Measurements from ENCODE around the gene CISD3. TPM values are rescaled to one million over a fixed set of nuclear protein-coding genes. Genes with fewer than 3 reads are reported as not detected.

CISD3 gene
- total and polyA plus RNA-seq, 2 of the 4 experiments (the other 2 are of a cell fraction) = 1.3 to 14.1 TPM

GRCh38 chr17:38697061-38697820 is 32.9 kb upstream of the CISD3 start:
- in situ Hi-C loops (cut with MboI; ENCODE audit: low sequenced_read_pairs) (no loop called here), dilution Hi-C loops (cut with HindIII; ENCODE audit: low sequenced_read_pairs, unreplicated experiment) (no loop called here), intact Hi-C loops (cut with micrococcal nuclease) (no loop called here)
- H3K9me1 ChIP-seq (ENCODE audit: insufficient read depth, low read length) = peaks cover 15% of the 10 kb centered on the region
- H3K4ac ChIP-seq (ENCODE audit: low read depth, low read length) = no peak overlapping the region
- H3K79me1 ChIP-seq (ENCODE audit: low read depth in 1 of 2, low read length in 2 of 2) = 0 out of 4 replicates have a peak, but pooled peaks cover 0 to 6% of the 10 kb centered on the region in 2 experiments
- H4K8ac ChIP-seq (ENCODE audit: low read depth in 2 of 2, low read length in 2 of 2) = no peak overlapping the region
- TF ChIP-seq CEBPB (IDR thresholded peaks at IDR 0.05; ENCODE audit: low read depth, low read length) (no peak), FOS (IDR thresholded peaks at IDR 0.05; ENCODE audit: low read depth, low read length) (no peak)
- TF ChIP-seq, protein P1, sequence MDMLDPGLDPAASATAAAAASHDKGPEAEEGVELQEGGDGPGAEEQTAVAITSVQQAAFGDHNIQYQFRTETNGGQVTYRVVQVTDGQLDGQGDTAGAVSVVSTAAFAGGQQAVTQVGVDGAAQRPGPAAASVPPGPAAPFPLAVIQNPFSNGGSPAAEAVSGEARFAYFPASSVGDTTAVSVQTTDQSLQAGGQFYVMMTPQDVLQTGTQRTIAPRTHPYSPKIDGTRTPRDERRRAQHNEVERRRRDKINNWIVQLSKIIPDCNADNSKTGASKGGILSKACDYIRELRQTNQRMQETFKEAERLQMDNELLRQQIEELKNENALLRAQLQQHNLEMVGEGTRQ (IDR thresholded peaks at IDR 0.05; ENCODE audit: low read depth, low read length) = no peak
- H2AK5ac ChIP-seq (ENCODE audit: low read depth, low read length) = no peak overlapping the region
- H3K18ac ChIP-seq (ENCODE audit: low read depth, low read length) = no peak overlapping the region
- no peak overlapping the region for H2AFZ ChIP-seq (replicated peaks; ENCODE audit: low read length, poor library complexity)
- no peak overlapping the region for H3K23ac ChIP-seq (ENCODE audit: low read depth, low read length)
- H2BK120ac ChIP-seq (ENCODE audit: low read depth, low read length) = no peak overlapping the region
- H2BK5ac ChIP-seq (ENCODE audit: low read depth, low read length, poor library complexity, severe bottlenecking) = no peak overlapping the region
- H4K5ac ChIP-seq (ENCODE audit: low read depth, low read length) = no peak overlapping the region
- H2BK15ac ChIP-seq (ENCODE audit: low read depth, low read length) = no peak overlapping the region
- no peak overlapping the region for H2AK9ac ChIP-seq (replicated peaks; ENCODE audit: low read depth, low read length, poor library complexity)
- 100% methylated on average over 1 of the region's 4 CpGs; no CpG with 5 or more reads in 1 of the 2 experiments for WGBS, 2 experiments (ENCODE audit: extremely low coverage in 2 of 2, insufficient read length in 1 of 2)
- ATAC-seq (ENCODE audit: low read depth) (no peak), DNase-seq (no peak)
- POLR2A ChIA-PET (ENCODE audit: unreplicated experiment) = interaction anchor here (0.6 kb wide), 1 partner anchor 250 kb away, joined by 4 read pairs; no protein-coding TSS in a partner anchor
- CTCF ChIA-PET = interaction anchor here (0.6 kb wide), 2 partner anchors 19 to 55 kb away, joined by 3 read pairs; no protein-coding TSS in a partner anchor
- no peak overlapping the region for H3K4me2 ChIP-seq (ENCODE audit: low read depth, low read length)
- no peak overlapping the region for H3K4me3 ChIP-seq (ENCODE audit: insufficient read depth, low read depth, low read length)
- peaks cover 13% of the 10 kb centered on the region for H3K4me1 ChIP-seq (ENCODE audit: control insufficient read depth, insufficient read depth, low read length)
- no peak overlapping the region for H3K56ac ChIP-seq (ENCODE audit: extremely low read depth, insufficient read depth, low read length)
- H3K9ac ChIP-seq (ENCODE audit: low read depth, low read length) = no peak overlapping the region
- no peaks in the 10 kb centered on the region for H3K36me3 ChIP-seq (ENCODE audit: control insufficient read depth, insufficient read depth, low read length)
- no peaks in the 10 kb centered on the region for H3K9me3 ChIP-seq (ENCODE audit: control insufficient read depth, insufficient read depth, low read length)
- H3K27ac ChIP-seq (ENCODE audit: insufficient read depth, low read length) = no peak overlapping the region
- no peak overlapping the region for H3K14ac ChIP-seq (replicated peaks; ENCODE audit: low read depth, low read length)
- H4K20me1 ChIP-seq (ENCODE audit: insufficient read depth, low read length) = no peaks in the 10 kb centered on the region
- H3K27me3 ChIP-seq (ENCODE audit: control insufficient read depth, insufficient read depth, low read length) = no peaks in the 10 kb centered on the region; the same call in 1 of the 2 replicates
- no peak overlapping the region for H4K91ac ChIP-seq (ENCODE audit: insufficient read depth, low read depth, low read length)
- H2BK20ac ChIP-seq (ENCODE audit: low read depth, low read length) = no peak overlapping the region
- BruUV-seq (replicated peaks) = no TSS peak
